ENCODE measurements around the gene HNF1A. TPM values are rescaled to one million over a fixed set of nuclear protein-coding genes. Genes with fewer than 3 reads are reported as not detected.

The HNF1A gene
- total and polyA plus RNA-seq, 2 of the 13 experiments (the other 11 are each of a cell fraction or from before 2014, with no cell fraction given), result 13.4 to 34.7 TPM

DNA sequence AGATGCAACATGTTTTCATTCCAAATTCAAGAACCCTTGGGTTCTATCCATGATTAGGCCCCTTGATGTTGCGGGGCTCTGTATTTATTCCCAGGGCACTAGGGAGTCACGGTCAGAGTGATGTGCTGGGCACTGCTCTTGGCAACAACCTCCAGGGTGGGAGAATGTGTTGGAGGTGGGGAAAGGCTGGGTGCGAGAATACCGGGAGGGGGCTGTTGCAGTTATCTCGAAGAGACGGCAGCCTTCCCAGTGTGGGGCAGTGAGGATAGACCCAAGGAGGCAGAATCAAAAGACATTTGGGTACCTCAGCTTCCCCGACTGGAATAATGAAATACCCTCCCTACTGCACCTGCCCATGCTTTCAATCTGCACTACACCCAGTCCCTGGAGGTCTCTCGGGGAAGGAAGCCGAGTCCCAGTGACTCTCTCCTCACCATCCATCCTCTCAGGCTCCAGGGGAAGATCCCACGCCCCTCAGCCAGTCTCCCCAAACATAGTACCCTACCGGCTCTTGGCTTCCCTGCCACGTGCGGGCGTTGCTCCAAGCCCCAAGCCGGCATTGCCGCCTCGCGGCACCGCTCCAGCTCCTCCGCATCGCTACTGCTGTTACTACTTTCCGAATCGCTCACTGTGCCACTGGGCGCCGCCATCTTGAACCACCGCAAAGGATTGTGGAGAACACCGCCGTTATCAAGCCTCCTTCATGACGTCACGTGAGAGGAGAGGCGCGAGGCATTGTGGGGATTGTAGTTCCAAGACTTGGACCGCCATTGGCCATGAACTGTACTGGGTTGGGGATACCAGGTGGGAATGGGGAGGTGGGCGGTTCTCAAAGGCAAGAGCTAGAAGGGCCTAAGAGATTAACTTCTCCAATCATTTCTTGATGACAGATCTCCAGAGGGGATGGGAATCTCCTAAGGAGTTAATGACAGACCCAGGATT, 37.8 kb downstream of the HNF1A start, which contains the start of gene C12orf43 (continued):
- TF ChIP-seq ZNF790 (CRISPR knock-in tag; IDR thresholded peaks at IDR 0.05; ENCODE audit: borderline replicate concordance) (no peak), ZNF530 (CRISPR knock-in tag; IDR thresholded peaks at IDR 0.05; ENCODE audit: low read depth) (no peak), ZNF263 (CRISPR knock-in tag; IDR thresholded peaks at IDR 0.05) (0 out of 2 replicates have a peak, but pooled peaks have one; percentile 16), ZNF205 (CRISPR knock-in tag; IDR thresholded peaks at IDR 0.05) (no peak), EEA1 (CRISPR knock-in tag; IDR thresholded peaks at IDR 0.05; ENCODE audit: borderline replicate concordance) (no peak), ZC3H4 (CRISPR knock-in tag; IDR thresholded peaks at IDR 0.05; ENCODE audit: borderline replicate concordance) (no peak), PAX8 (CRISPR knock-in tag; IDR thresholded peaks at IDR 0.05; ENCODE audit: borderline replicate concordance) (no peak), ZNF333 (CRISPR knock-in tag; IDR thresholded peaks at IDR 0.05; ENCODE audit: borderline replicate concordance) (no peak), SUZ12 (IDR thresholded peaks at IDR 0.05; ENCODE audit: low read depth, low read length) (peak; percentile 88), EED (CRISPR knock-in tag; IDR thresholded peaks at IDR 0.05) (no peak), ZNF230 (CRISPR knock-in tag; IDR thresholded peaks at IDR 0.05) (peak; percentile 68; the same call in 1 of the 2 replicates), ZNF143 (CRISPR knock-in tag; IDR thresholded peaks at IDR 0.05) (peak; percentile 98)
- TF ChIP-seq, protein P1, sequence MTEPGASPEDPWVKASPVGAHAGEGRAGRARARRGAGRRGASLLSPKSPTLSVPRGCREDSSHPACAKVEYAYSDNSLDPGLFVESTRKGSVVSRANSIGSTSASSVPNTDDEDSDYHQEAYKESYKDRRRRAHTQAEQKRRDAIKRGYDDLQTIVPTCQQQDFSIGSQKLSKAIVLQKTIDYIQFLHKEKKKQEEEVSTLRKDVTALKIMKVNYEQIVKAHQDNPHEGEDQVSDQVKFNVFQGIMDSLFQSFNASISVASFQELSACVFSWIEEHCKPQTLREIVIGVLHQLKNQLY (CRISPR knock-in tag; IDR thresholded peaks at IDR 0.05), result no peak
- TF ChIP-seq, protein P2, sequence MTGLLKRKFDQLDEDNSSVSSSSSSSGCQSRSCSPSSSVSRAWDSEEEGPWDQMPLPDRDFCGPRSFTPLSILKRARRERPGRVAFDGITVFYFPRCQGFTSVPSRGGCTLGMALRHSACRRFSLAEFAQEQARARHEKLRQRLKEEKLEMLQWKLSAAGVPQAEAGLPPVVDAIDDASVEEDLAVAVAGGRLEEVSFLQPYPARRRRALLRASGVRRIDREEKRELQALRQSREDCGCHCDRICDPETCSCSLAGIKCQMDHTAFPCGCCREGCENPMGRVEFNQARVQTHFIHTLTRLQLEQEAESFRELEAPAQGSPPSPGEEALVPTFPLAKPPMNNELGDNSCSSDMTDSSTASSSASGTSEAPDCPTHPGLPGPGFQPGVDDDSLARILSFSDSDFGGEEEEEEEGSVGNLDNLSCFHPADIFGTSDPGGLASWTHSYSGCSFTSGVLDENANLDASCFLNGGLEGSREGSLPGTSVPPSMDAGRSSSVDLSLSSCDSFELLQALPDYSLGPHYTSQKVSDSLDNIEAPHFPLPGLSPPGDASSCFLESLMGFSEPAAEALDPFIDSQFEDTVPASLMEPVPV (CRISPR knock-in tag; IDR thresholded peaks at IDR 0.05), result no peak
- TF ChIP-seq, protein P3, sequence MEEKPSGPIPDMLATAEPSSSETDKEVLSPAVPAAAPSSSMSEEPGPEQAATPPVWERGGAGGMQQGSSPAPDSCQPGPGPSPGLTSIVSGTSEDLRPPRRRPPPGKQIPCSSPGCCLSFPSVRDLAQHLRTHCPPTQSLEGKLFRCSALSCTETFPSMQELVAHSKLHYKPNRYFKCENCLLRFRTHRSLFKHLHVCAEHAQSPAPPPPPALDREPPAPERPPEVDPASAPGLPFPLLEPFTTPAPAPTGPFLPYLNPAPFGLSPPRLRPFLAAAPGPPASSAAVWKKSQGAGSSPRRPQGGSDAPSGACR (CRISPR knock-in tag; IDR thresholded peaks at IDR 0.05), result no peak
- TF ChIP-seq, protein P4, sequence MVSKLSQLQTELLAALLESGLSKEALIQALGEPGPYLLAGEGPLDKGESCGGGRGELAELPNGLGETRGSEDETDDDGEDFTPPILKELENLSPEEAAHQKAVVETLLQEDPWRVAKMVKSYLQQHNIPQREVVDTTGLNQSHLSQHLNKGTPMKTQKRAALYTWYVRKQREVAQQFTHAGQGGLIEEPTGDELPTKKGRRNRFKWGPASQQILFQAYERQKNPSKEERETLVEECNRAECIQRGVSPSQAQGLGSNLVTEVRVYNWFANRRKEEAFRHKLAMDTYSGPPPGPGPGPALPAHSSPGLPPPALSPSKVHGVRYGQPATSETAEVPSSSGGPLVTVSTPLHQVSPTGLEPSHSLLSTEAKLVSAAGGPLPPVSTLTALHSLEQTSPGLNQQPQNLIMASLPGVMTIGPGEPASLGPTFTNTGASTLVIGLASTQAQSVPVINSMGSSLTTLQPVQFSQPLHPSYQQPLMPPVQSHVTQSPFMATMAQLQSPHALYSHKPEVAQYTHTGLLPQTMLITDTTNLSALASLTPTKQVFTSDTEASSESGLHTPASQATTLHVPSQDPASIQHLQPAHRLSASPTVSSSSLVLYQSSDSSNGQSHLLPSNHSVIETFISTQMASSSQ (IDR thresholded peaks at IDR 0.05; ENCODE audit: low read depth), result no peak
- TF ChIP-seq, protein P4 (CRISPR knock-in tag; IDR thresholded peaks at IDR 0.05; ENCODE audit: borderline replicate concordance), result no peak
- TF ChIP-seq, protein P5, sequence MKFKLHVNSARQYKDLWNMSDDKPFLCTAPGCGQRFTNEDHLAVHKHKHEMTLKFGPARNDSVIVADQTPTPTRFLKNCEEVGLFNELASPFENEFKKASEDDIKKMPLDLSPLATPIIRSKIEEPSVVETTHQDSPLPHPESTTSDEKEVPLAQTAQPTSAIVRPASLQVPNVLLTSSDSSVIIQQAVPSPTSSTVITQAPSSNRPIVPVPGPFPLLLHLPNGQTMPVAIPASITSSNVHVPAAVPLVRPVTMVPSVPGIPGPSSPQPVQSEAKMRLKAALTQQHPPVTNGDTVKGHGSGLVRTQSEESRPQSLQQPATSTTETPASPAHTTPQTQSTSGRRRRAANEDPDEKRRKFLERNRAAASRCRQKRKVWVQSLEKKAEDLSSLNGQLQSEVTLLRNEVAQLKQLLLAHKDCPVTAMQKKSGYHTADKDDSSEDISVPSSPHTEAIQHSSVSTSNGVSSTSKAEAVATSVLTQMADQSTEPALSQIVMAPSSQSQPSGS (CRISPR knock-in tag; IDR thresholded peaks at IDR 0.05), result peak; percentile 94
- TF ChIP-seq, protein P6, sequence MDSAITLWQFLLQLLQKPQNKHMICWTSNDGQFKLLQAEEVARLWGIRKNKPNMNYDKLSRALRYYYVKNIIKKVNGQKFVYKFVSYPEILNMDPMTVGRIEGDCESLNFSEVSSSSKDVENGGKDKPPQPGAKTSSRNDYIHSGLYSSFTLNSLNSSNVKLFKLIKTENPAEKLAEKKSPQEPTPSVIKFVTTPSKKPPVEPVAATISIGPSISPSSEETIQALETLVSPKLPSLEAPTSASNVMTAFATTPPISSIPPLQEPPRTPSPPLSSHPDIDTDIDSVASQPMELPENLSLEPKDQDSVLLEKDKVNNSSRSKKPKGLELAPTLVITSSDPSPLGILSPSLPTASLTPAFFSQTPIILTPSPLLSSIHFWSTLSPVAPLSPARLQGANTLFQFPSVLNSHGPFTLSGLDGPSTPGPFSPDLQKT (CRISPR knock-in tag; IDR thresholded peaks at IDR 0.05; ENCODE audit: borderline replicate concordance), result no peak

Measured in HepG2 (cell line).